ENCODE measurements around the gene ZDHHC9.
"Not testable (repeated sequence)": the region's sequence is repeated elsewhere in the genome, so short reads cannot be mapped to it uniquely, and the experiment has no call there.

The ZDHHC9 gene

GRCh38 chrX:129843459-129844306, at the start of gene ZDHHC9:
TSS of gene ZDHHC9 (minus strand) at chrX:129843886. CDS start at chrX:129841945, 1,941 bp downstream.
- DNase-seq, result peak; percentile 77

- no peak for DNase-seq
Observed at GRCh38 chrX:129877401-129877800, 33.7 kb upstream of the ZDHHC9 start.

- no peak for DNase-seq
Observed at GRCh38 chrX:129876771-129877305, 33.2 kb upstream of the ZDHHC9 start.

- no peak for DNase-seq
Observed at GRCh38 chrX:129875669-129876068, 32.0 kb upstream of the ZDHHC9 start.

- DNase-seq, result no peak
Observed at GRCh38 chrX:129872524-129872923, 28.8 kb upstream of the ZDHHC9 start.

GRCh38 chrX:129866321-129866720, 22.6 kb upstream of the ZDHHC9 start:
- not testable (repeated sequence) for DNase-seq

- DNase-seq, result not testable (repeated sequence)
Observed at GRCh38 chrX:129859134-129859533, 15.4 kb upstream of the ZDHHC9 start.

- not testable (repeated sequence) for DNase-seq
Observed at GRCh38 chrX:129851825-129852224, 8.1 kb upstream of the ZDHHC9 start.

- DNase-seq, result no peak
Observed at GRCh38 chrX:129846716-129847115, 3.0 kb upstream of the ZDHHC9 start.

GRCh38 chrX:129845616-129846190, 2.0 kb upstream of the ZDHHC9 start:
- DNase-seq, result no peak

GRCh38 chrX:129843209-129843458, 552 bp downstream of the ZDHHC9 start:
- no peak for DNase-seq

- no peak for DNase-seq
Observed at GRCh38 chrX:129842510-129843208, 1.0 kb downstream of the ZDHHC9 start.

GRCh38 chrX:129840344-129840743, 3.3 kb downstream of the ZDHHC9 start:
- DNase-seq, result no peak

GRCh38 chrX:129836827-129837226, 6.9 kb downstream of the ZDHHC9 start:
- DNase-seq, result no peak

GRCh38 chrX:129833153-129833990, 10.3 kb downstream of the ZDHHC9 start:
- DNase-seq, result no peak

- peak; percentile 86 for DNase-seq
Observed at GRCh38 chrX:129831091-129831885, 12.4 kb downstream of the ZDHHC9 start.

GRCh38 chrX:129830494-129830893, 13.2 kb downstream of the ZDHHC9 start:
- DNase-seq, result no peak

GRCh38 chrX:129825746-129826505, 17.8 kb downstream of the ZDHHC9 start:
- peak; percentile 60 for DNase-seq

GRCh38 chrX:129824620-129825019, 19.1 kb downstream of the ZDHHC9 start:
- no peak for DNase-seq

GRCh38 chrX:129823522-129823921, 20.2 kb downstream of the ZDHHC9 start:
- no peak for DNase-seq

GRCh38 chrX:129823115-129823514, 20.6 kb downstream of the ZDHHC9 start:
- DNase-seq, result peak; percentile 15
